ENCODE data around the gene PPHLN1.

DNA sequence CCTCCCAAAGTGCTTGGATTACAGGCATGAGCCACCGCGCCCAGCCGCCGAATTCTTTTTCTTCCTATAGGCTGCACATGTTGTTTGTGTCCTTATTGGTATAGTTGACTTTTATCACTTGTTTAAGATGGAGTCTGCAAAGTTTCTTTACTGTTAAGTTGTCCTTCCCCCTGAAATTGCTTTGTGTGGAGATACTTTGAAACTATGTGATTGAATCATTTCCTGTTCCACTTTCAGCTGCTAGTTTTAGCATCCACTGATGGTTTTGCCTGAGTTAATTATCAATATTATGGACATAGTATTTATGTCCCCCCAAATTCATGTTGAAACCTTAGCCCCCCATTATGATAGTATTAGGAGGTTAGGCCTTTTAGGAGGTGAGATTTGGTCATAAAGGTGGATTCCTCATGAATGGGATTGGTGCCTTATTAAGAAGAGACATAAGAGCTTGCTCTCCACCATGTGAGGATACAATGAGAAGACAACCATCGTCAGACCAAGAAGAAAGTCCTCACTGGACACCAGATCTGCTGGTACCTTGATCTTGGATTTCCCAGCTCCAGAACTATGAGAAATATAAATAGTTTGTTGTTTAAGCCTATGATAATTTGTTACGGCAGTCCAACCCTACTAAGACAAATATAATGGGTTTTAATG, 34.9 kb downstream of the PPHLN1 start:
- TF ChIP-seq, protein P1, sequence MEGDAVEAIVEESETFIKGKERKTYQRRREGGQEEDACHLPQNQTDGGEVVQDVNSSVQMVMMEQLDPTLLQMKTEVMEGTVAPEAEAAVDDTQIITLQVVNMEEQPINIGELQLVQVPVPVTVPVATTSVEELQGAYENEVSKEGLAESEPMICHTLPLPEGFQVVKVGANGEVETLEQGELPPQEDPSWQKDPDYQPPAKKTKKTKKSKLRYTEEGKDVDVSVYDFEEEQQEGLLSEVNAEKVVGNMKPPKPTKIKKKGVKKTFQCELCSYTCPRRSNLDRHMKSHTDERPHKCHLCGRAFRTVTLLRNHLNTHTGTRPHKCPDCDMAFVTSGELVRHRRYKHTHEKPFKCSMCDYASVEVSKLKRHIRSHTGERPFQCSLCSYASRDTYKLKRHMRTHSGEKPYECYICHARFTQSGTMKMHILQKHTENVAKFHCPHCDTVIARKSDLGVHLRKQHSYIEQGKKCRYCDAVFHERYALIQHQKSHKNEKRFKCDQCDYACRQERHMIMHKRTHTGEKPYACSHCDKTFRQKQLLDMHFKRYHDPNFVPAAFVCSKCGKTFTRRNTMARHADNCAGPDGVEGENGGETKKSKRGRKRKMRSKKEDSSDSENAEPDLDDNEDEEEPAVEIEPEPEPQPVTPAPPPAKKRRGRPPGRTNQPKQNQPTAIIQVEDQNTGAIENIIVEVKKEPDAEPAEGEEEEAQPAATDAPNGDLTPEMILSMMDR (IDR thresholded peaks at IDR 0.05) = no peak
- TF ChIP-seq POLR2A (IDR thresholded peaks at IDR 0.05) = no peak

Data from Peyer's patch (tissue), 4 donors.